Measurements from ENCODE around the gene ELL2.

DNA sequence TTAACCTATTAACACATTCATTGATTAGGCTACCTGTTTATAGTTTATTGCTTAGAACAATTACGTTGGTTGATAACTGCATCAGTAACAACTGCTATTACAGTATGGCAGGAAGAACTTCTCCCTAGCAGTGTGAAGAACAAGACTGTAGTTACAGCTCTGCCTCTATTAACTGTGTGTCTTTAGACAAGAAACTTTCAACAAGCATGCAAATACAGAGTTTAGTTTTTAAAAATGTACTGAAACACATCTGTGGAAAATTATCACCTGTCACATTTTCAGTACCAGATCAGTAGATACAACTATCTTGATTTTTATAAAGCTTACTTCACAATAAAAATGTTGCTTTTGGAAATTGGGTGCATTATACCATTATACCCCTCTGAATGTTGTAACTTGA is 22.2 kb downstream of the ELL2 start:
- TF ChIP-seq, protein P1, sequence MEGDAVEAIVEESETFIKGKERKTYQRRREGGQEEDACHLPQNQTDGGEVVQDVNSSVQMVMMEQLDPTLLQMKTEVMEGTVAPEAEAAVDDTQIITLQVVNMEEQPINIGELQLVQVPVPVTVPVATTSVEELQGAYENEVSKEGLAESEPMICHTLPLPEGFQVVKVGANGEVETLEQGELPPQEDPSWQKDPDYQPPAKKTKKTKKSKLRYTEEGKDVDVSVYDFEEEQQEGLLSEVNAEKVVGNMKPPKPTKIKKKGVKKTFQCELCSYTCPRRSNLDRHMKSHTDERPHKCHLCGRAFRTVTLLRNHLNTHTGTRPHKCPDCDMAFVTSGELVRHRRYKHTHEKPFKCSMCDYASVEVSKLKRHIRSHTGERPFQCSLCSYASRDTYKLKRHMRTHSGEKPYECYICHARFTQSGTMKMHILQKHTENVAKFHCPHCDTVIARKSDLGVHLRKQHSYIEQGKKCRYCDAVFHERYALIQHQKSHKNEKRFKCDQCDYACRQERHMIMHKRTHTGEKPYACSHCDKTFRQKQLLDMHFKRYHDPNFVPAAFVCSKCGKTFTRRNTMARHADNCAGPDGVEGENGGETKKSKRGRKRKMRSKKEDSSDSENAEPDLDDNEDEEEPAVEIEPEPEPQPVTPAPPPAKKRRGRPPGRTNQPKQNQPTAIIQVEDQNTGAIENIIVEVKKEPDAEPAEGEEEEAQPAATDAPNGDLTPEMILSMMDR (IDR thresholded peaks at IDR 0.05) = no peak
- TF ChIP-seq POLR2AphosphoS5 (IDR thresholded peaks at IDR 0.05; ENCODE audit: low read depth, low read length) (no peak), EP300 (IDR thresholded peaks at IDR 0.05; ENCODE audit: borderline replicate concordance in 1 of 2, low read depth in 1 of 2, low read length in 1 of 2) (no peak), SIN3A (IDR thresholded peaks at IDR 0.05; ENCODE audit: borderline replicate concordance, low read depth, low read length) (no peak), REST (IDR thresholded peaks at IDR 0.05; ENCODE audit: low read depth, low read length) (no peak), EZH2phosphoT487 (IDR thresholded peaks at IDR 0.05; ENCODE audit: borderline replicate concordance, low read depth) (no peak), USF2 (IDR thresholded peaks at IDR 0.05; ENCODE audit: borderline replicate concordance, low read depth, low read length) (no peak), RAD21 (IDR thresholded peaks at IDR 0.05; ENCODE audit: low read length) (no peak), RFX5 (IDR thresholded peaks at IDR 0.05; ENCODE audit: low read length) (no peak), SMC3 (IDR thresholded peaks at IDR 0.05; ENCODE audit: low read depth, low read length) (no peak), FOXM1 (IDR thresholded peaks at IDR 0.05; ENCODE audit: low read depth) (no peak), GABPA (IDR thresholded peaks at IDR 0.05; ENCODE audit: low read depth) (no peak)
- TF ChIP-seq, protein P2, sequence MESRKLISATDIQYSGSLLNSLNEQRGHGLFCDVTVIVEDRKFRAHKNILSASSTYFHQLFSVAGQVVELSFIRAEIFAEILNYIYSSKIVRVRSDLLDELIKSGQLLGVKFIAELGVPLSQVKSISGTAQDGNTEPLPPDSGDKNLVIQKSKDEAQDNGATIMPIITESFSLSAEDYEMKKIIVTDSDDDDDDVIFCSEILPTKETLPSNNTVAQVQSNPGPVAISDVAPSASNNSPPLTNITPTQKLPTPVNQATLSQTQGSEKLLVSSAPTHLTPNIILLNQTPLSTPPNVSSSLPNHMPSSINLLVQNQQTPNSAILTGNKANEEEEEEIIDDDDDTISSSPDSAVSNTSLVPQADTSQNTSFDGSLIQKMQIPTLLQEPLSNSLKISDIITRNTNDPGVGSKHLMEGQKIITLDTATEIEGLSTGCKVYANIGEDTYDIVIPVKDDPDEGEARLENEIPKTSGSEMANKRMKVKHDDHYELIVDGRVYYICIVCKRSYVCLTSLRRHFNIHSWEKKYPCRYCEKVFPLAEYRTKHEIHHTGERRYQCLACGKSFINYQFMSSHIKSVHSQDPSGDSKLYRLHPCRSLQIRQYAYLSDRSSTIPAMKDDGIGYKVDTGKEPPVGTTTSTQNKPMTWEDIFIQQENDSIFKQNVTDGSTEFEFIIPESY (IDR thresholded peaks at IDR 0.05; ENCODE audit: borderline replicate concordance, low read depth) = no peak
- TF ChIP-seq, protein P3, sequence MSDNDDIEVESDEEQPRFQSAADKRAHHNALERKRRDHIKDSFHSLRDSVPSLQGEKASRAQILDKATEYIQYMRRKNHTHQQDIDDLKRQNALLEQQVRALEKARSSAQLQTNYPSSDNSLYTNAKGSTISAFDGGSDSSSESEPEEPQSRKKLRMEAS (IDR thresholded peaks at IDR 0.05; ENCODE audit: low read depth) = no peak

Data from SK-N-SH (cell line).